Stimulated activated effector memory CD8-positive, alpha-beta T cell treated with anti-CD3 and anti-CD28 coated beads, Interleukin-12 subunit alpha, Interleukin-12 subunit beta, amount 100 ng/mL, for 72 hours (primary cell): Measurements from ENCODE around the gene ENAH.

Experiments
- ATAC-seq: fragments of 150-1000 bp; cut with Tn5 transposase; 2 replicates; pipeline ENCODE4 v1.10.0; 2021
- DNase-seq, 2 donors: peaks; one replicate each; pipeline ENCODE4 v3.0.0; 2021 to 2022; ENCODE audit warnings: low spot score in 2 of 2
- H3K27ac Mint-ChIP-seq: one replicate; pipeline ENCODE4 v1.8.0; 2022; ENCODE audit warnings: mild to moderate bottlenecking, mixed read lengths
- H3K36me3 Mint-ChIP-seq: one replicate; pipeline ENCODE4 v1.8.0; 2022; ENCODE audit warnings: mild to moderate bottlenecking, mixed read lengths
- H3K4me1 Mint-ChIP-seq: one replicate; pipeline ENCODE4 v1.8.0; 2022; ENCODE audit warnings: mixed read lengths
- H3K4me3 Mint-ChIP-seq: one replicate; pipeline ENCODE4 v1.8.0; 2022; ENCODE audit warnings: mild to moderate bottlenecking, mixed read lengths
- H3K9me3 Mint-ChIP-seq: one replicate; pipeline ENCODE4 v1.8.0; 2022; ENCODE audit warnings: mixed read lengths

ENAH gene

GRCh38 chr1:225688345-225688744, 35.4 kb upstream of the ENAH start:
- Mint-ChIP-seq H3K9me3 (no peaks in the 10 kb centered on the region), H3K4me3 (no peak overlapping the region), H3K36me3 (no peaks in the 10 kb centered on the region), H3K4me1 (no peaks in the 10 kb centered on the region), H3K27ac (no peak overlapping the region)
- ATAC-seq = no peak
- DNase-seq = no peak

- Mint-ChIP-seq H3K36me3 (no peaks in the 10 kb centered on the region), H3K4me1 (no peaks in the 10 kb centered on the region), H3K4me3 (no peak overlapping the region), H3K27ac (no peak overlapping the region), H3K9me3 (no peaks in the 10 kb centered on the region)
- no peak for DNase-seq
- no peak for ATAC-seq
Observed at GRCh38 chr1:225685476-225686176, 32.7 kb upstream of the ENAH start.

- Mint-ChIP-seq H3K4me3 (no peak overlapping the region), H3K36me3 (no peaks in the 10 kb centered on the region), H3K4me1 (no peaks in the 10 kb centered on the region), H3K27ac (no peak overlapping the region), H3K9me3 (no peaks in the 10 kb centered on the region)
- DNase-seq = no peak
- ATAC-seq = no peak
Observed at GRCh38 chr1:225684741-225685140, 31.8 kb upstream of the ENAH start.

- H3K27ac Mint-ChIP-seq = no peak overlapping the region
- H3K9me3 Mint-ChIP-seq = no peaks in the 10 kb centered on the region
- H3K4me1 Mint-ChIP-seq = no peaks in the 10 kb centered on the region
- no peak for ATAC-seq
- no peak overlapping the region for H3K4me3 Mint-ChIP-seq
- no peak for DNase-seq
- no peaks in the 10 kb centered on the region for H3K36me3 Mint-ChIP-seq
Observed at GRCh38 chr1:225681231-225681630, 28.3 kb upstream of the ENAH start.

GRCh38 chr1:225678545-225678944, 25.6 kb upstream of the ENAH start:
- Mint-ChIP-seq H3K27ac (no peak overlapping the region), H3K4me1 (no peaks in the 10 kb centered on the region), H3K4me3 (no peak overlapping the region), H3K36me3 (no peaks in the 10 kb centered on the region), H3K9me3 (no peaks in the 10 kb centered on the region)
- no peak for DNase-seq
- ATAC-seq = no peak

GRCh38 chr1:225677350-225678124, 24.6 kb upstream of the ENAH start:
- DNase-seq = no peak
- Mint-ChIP-seq H3K36me3 (no peaks in the 10 kb centered on the region), H3K27ac (no peak overlapping the region), H3K9me3 (no peaks in the 10 kb centered on the region), H3K4me3 (no peak overlapping the region), H3K4me1 (no peaks in the 10 kb centered on the region)
- no peak for ATAC-seq

- ATAC-seq (no peak), DNase-seq (no peak)
- Mint-ChIP-seq H3K4me1 (no peaks in the 10 kb centered on the region), H3K36me3 (no peaks in the 10 kb centered on the region), H3K4me3 (no peak overlapping the region), H3K9me3 (no peaks in the 10 kb centered on the region), H3K27ac (no peak overlapping the region)
Observed at GRCh38 chr1:225674381-225674780, 21.5 kb upstream of the ENAH start.

GRCh38 chr1:225670806-225671733, 18.1 kb upstream of the ENAH start:
- H3K9me3 Mint-ChIP-seq = no peaks in the 10 kb centered on the region
- DNase-seq (no peak), ATAC-seq (no peak)
- H3K4me1 Mint-ChIP-seq = no peaks in the 10 kb centered on the region
- H3K27ac Mint-ChIP-seq = no peak overlapping the region
- H3K4me3 Mint-ChIP-seq = no peak overlapping the region
- no peaks in the 10 kb centered on the region for H3K36me3 Mint-ChIP-seq

GRCh38 chr1:225670356-225670755, 17.4 kb upstream of the ENAH start:
- no peaks in the 10 kb centered on the region for H3K9me3 Mint-ChIP-seq

GRCh38 chr1:225668222-225668621, 15.3 kb upstream of the ENAH start:
- no peaks in the 10 kb centered on the region for H3K36me3 Mint-ChIP-seq
- H3K9me3 Mint-ChIP-seq = no peaks in the 10 kb centered on the region
- ATAC-seq = no peak
- no peak overlapping the region for H3K4me3 Mint-ChIP-seq
- H3K27ac Mint-ChIP-seq = no peak overlapping the region
- DNase-seq = no peak
- no peaks in the 10 kb centered on the region for H3K4me1 Mint-ChIP-seq

More at GRCh38 chr1:225670356-225670755, 17.4 kb upstream of the ENAH start:
- H3K27ac Mint-ChIP-seq = no peak overlapping the region
- H3K4me3 Mint-ChIP-seq = no peak overlapping the region
- no peak for ATAC-seq
- no peak for DNase-seq
- no peaks in the 10 kb centered on the region for H3K36me3 Mint-ChIP-seq
- H3K4me1 Mint-ChIP-seq = no peaks in the 10 kb centered on the region

GRCh38 chr1:225667362-225667761, 14.4 kb upstream of the ENAH start:
- H3K4me3 Mint-ChIP-seq = no peak overlapping the region
- H3K27ac Mint-ChIP-seq = no peak overlapping the region
- DNase-seq = no peak
- H3K36me3 Mint-ChIP-seq = no peaks in the 10 kb centered on the region
- no peaks in the 10 kb centered on the region for H3K9me3 Mint-ChIP-seq
- ATAC-seq = no peak
- H3K4me1 Mint-ChIP-seq = no peaks in the 10 kb centered on the region

- no peaks in the 10 kb centered on the region for H3K36me3 Mint-ChIP-seq
- H3K27ac Mint-ChIP-seq = no peak overlapping the region
- H3K4me3 Mint-ChIP-seq = no peak overlapping the region
- DNase-seq (no peak), ATAC-seq (no peak)
- H3K9me3 Mint-ChIP-seq = no peaks in the 10 kb centered on the region
- no peaks in the 10 kb centered on the region for H3K4me1 Mint-ChIP-seq
Observed at GRCh38 chr1:225666495-225666894, 13.6 kb upstream of the ENAH start.

GRCh38 chr1:225664762-225665161, 11.8 kb upstream of the ENAH start:
- ATAC-seq (no peak), DNase-seq (no peak)
- H3K9me3 Mint-ChIP-seq = no peaks in the 10 kb centered on the region
- H3K36me3 Mint-ChIP-seq = no peaks in the 10 kb centered on the region
- no peak overlapping the region for H3K27ac Mint-ChIP-seq
- H3K4me3 Mint-ChIP-seq = no peak overlapping the region
- no peaks in the 10 kb centered on the region for H3K4me1 Mint-ChIP-seq

- Mint-ChIP-seq H3K36me3 (no peaks in the 10 kb centered on the region), H3K9me3 (no peaks in the 10 kb centered on the region), H3K4me3 (no peak overlapping the region), H3K4me1 (no peaks in the 10 kb centered on the region), H3K27ac (no peak overlapping the region)
- ATAC-seq (no peak), DNase-seq (no peak)
Observed at GRCh38 chr1:225662155-225662554, 9.2 kb upstream of the ENAH start.

- ATAC-seq = no peak
- Mint-ChIP-seq H3K4me3 (no peak overlapping the region), H3K27ac (no peak overlapping the region), H3K36me3 (no peaks in the 10 kb centered on the region), H3K9me3 (no peaks in the 10 kb centered on the region), H3K4me1 (no peaks in the 10 kb centered on the region)
- DNase-seq = no peak
Observed at GRCh38 chr1:225660544-225660946, 7.6 kb upstream of the ENAH start.
